PC-3 (cell line): ENCODE results near the gene CEP78.

Source experiments
- EZH2 ChIP-seq: fragments of 300-600 bp; sonication (generic); IDR thresholded peaks from one replicate; pipeline ENCODE4 v1.6.1; 2017; ENCODE audit warnings: antibody characterized with exemption, mild to moderate bottlenecking, low read length; ENCODE audit not compliant: unreplicated experiment
- TF ChIP-seq, protein P1 (sequence below): fragments of 300-600 bp; sonication (generic); conservative IDR thresholded peaks from 2 replicates; pipeline ENCODE4 v1.5.1; 2017; ENCODE audit warnings: antibody characterized with exemption, low read depth, mild to moderate bottlenecking, low read length

DNA sequence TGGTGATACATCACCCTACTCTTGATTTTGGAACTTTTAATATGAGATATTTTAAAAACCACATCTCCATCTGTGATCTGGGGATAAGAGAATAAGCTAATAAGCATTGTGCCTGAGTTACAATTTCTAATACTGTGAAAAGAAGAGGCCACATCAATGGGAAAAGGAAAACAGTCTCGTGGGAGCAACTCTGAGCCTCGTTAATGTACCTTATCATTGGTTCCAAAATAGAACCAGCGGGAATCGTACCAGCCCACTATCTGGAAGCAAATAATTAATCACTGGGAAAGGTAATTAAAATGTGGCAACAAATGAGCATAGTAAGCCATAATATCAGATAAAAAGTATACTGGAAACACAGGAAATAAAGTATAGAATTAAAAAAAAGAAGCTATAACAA, 28.0 kb upstream of the CEP78 start:
- TF ChIP-seq, protein P1, sequence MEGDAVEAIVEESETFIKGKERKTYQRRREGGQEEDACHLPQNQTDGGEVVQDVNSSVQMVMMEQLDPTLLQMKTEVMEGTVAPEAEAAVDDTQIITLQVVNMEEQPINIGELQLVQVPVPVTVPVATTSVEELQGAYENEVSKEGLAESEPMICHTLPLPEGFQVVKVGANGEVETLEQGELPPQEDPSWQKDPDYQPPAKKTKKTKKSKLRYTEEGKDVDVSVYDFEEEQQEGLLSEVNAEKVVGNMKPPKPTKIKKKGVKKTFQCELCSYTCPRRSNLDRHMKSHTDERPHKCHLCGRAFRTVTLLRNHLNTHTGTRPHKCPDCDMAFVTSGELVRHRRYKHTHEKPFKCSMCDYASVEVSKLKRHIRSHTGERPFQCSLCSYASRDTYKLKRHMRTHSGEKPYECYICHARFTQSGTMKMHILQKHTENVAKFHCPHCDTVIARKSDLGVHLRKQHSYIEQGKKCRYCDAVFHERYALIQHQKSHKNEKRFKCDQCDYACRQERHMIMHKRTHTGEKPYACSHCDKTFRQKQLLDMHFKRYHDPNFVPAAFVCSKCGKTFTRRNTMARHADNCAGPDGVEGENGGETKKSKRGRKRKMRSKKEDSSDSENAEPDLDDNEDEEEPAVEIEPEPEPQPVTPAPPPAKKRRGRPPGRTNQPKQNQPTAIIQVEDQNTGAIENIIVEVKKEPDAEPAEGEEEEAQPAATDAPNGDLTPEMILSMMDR: no peak
- TF ChIP-seq EZH2: no peak
